Stimulated activated CD8-positive, alpha-beta memory T cell treated with anti-CD3 and anti-CD28 coated beads, Interleukin-15, amount 100 ng/mL, for 48 hours (primary cell): ENCODE results near the gene PERM1.

Source experiments
- DNase-seq, 2 donors: peaks; one replicate each; pipeline ENCODE4 v3.0.0-alpha.2; 2020; ENCODE audit warnings: low read depth in 2 of 2

The PERM1 gene

GRCh38 chr1:965526-966134, 16.3 kb downstream of the PERM1 start:
- DNase-seq: no peak

- no peak for DNase-seq
These were observed 17.0 kb downstream of the PERM1 start for GRCh38 chr1:964691-965525.

GRCh38 chr1:963746-964525, 18.0 kb downstream of the PERM1 start:
- no peak for DNase-seq

GRCh38 chr1:963301-963651, 18.6 kb downstream of the PERM1 start:
- no peak for DNase-seq

- DNase-seq: no peak
These were observed 19.3 kb downstream of the PERM1 start for GRCh38 chr1:962381-963300.

- no peak for DNase-seq
These were observed 20.7 kb downstream of the PERM1 start for GRCh38 chr1:961132-961669.

GRCh38 chr1:960363-961131, 21.3 kb downstream of the PERM1 start, which contains the start of gene KLHL17:
Gene KLHL17 (plus strand): TSS chr1:960584. CDS start chr1:960694, 110 bp downstream.
- peak; percentile 75 to 76 for DNase-seq

GRCh38 chr1:959731-960362, 22.0 kb downstream of the PERM1 start:
- DNase-seq: no peak

- peak; percentile 93 to 94 for DNase-seq
These were observed 22.8 kb downstream of the PERM1 start, which contains the start of gene NOC2L for GRCh38 chr1:958823-959730. Gene NOC2L (minus strand): TSS chr1:959256. CDS start chr1:959240, 16 bp downstream.

GRCh38 chr1:956636-957035, 25.3 kb downstream of the PERM1 start:
- DNase-seq: no peak

GRCh38 chr1:955474-955873, 26.4 kb downstream of the PERM1 start:
- no peak for DNase-seq

GRCh38 chr1:954927-955326, 27.0 kb downstream of the PERM1 start:
- DNase-seq: no peak

- DNase-seq: no peak
These were observed 28.2 kb downstream of the PERM1 start for GRCh38 chr1:953524-954320.

GRCh38 chr1:952603-953002, 29.3 kb downstream of the PERM1 start:
- no peak for DNase-seq

GRCh38 chr1:952201-952600, 29.7 kb downstream of the PERM1 start:
- DNase-seq: no peak

- no peak for DNase-seq
These were observed 30.5 kb downstream of the PERM1 start for GRCh38 chr1:951364-951763.

- DNase-seq: no peak
These were observed 31.0 kb downstream of the PERM1 start for GRCh38 chr1:950881-951280.

GRCh38 chr1:950268-950667, 31.6 kb downstream of the PERM1 start:
- DNase-seq: no peak
